HFF-Myc (cell line): Measurements from ENCODE around the gene EXOC6B.

Experiments
- DNase-seq: peaks from one replicate; pipeline ENCODE4 v3.0.0-alpha.2; 2011; ENCODE audit warnings: low read depth; ENCODE audit errors: extremely low read depth
- H3K4me3 ChIP-seq: replicated peaks from 2 replicates; pipeline ENCODE4 v1.5.1; 2011; ENCODE audit warnings: low read depth, mild to moderate bottlenecking, control low read depth, low read length
- TF ChIP-seq, protein P1 (sequence below): IDR thresholded peaks from 2 replicates; pipeline ENCODE4 v1.5.1; 2012; ENCODE audit warnings: mild to moderate bottlenecking, low read depth, low read length, control low read depth; ENCODE audit errors: missing control alignments

EXOC6B gene

GRCh38 chr2:72738096-72738495, 87.7 kb downstream of the EXOC6B start:
- H3K4me3 ChIP-seq, result no peak overlapping the region
- DNase-seq, result no peak
- TF ChIP-seq, protein P1, sequence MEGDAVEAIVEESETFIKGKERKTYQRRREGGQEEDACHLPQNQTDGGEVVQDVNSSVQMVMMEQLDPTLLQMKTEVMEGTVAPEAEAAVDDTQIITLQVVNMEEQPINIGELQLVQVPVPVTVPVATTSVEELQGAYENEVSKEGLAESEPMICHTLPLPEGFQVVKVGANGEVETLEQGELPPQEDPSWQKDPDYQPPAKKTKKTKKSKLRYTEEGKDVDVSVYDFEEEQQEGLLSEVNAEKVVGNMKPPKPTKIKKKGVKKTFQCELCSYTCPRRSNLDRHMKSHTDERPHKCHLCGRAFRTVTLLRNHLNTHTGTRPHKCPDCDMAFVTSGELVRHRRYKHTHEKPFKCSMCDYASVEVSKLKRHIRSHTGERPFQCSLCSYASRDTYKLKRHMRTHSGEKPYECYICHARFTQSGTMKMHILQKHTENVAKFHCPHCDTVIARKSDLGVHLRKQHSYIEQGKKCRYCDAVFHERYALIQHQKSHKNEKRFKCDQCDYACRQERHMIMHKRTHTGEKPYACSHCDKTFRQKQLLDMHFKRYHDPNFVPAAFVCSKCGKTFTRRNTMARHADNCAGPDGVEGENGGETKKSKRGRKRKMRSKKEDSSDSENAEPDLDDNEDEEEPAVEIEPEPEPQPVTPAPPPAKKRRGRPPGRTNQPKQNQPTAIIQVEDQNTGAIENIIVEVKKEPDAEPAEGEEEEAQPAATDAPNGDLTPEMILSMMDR, result no peak

GRCh38 chr2:72734432-72734831, 91.4 kb downstream of the EXOC6B start:
- H3K4me3 ChIP-seq, result no peak overlapping the region
- DNase-seq, result no peak
- TF ChIP-seq, protein P1, result no peak

DNA sequence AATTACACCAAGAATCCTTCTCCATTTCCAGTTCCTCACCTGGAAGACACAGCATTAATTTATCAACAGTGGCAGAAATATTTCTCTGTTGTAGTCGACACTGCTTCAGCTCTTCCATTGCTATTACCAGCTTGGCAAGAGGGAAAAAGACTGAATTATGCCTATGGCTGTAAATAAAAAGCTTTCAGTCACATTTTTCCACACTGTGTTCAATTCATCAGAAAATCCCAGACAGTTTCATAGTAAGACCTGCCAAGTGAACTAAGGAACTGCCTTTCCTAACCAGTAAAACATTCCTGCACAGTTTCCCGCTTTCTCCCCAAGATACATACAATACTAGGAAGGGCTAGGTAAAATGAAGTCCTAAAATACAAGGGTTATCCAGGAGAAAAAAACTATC, 94.7 kb downstream of the EXOC6B start:
- DNase-seq, result no peak
- TF ChIP-seq, protein P1, result no peak
- H3K4me3 ChIP-seq, result no peak overlapping the region

GRCh38 chr2:72727356-72727755, 98.5 kb downstream of the EXOC6B start:
- H3K4me3 ChIP-seq, result no peak overlapping the region
- TF ChIP-seq, protein P1, result no peak
- no peak for DNase-seq

- no peak overlapping the region for H3K4me3 ChIP-seq
- no peak for DNase-seq
- TF ChIP-seq, protein P1, result no peak
These were observed 102.0 kb downstream of the EXOC6B start for GRCh38 chr2:72723769-72724370.

GRCh38 chr2:72722492-72723070, 103.3 kb downstream of the EXOC6B start:
- no peak overlapping the region for H3K4me3 ChIP-seq
- DNase-seq, result no peak
- TF ChIP-seq, protein P1, result no peak

GRCh38 chr2:72719416-72719815, 106.4 kb downstream of the EXOC6B start:
- H3K4me3 ChIP-seq, result no peak overlapping the region
- TF ChIP-seq, protein P1, result no peak
- DNase-seq, result no peak
